Astrocyte of the spinal cord (primary cell): ENCODE measurements around the gene WDR55.
"Not testable (repeated sequence)": the region's sequence is repeated elsewhere in the genome, so short reads cannot be mapped to it uniquely, and the experiment has no call there.

Experiments used
- DNase-seq: peaks from one replicate; pipeline ENCODE4 v3.0.0; 2011; ENCODE audit warnings: low read depth, low spot score
- H3K4me3 ChIP-seq: 2 replicates; pipeline ENCODE4 v1.5.1; 2011; ENCODE audit warnings: low read depth, mild to moderate bottlenecking, low read length, moderate library complexity
- CTCF ChIP-seq: IDR thresholded peaks from 2 replicates; pipeline ENCODE4 v1.5.1; 2012; ENCODE audit warnings: low read depth, mild to moderate bottlenecking, low read length, inconsistent platforms
- in situ Hi-C: cut with HindIII; loops from 2 replicates; pipeline ENCODE4 v1.10.0; 2017; ENCODE audit warnings: low sequenced_read_pairs

The WDR55 gene

GRCh38 chr5:140635291-140636257 is 29.1 kb upstream of the WDR55 start:
- no peak for TF ChIP-seq CTCF
- in situ Hi-C loops, result no loop called here
- no peak overlapping the region for H3K4me3 ChIP-seq
- no peak for DNase-seq

- no peak for DNase-seq
- no peak for TF ChIP-seq CTCF
- H3K4me3 ChIP-seq, result no peak overlapping the region
- in situ Hi-C loops, result no loop called here
These were observed 27.2 kb upstream of the WDR55 start for GRCh38 chr5:140637371-140638100.

GRCh38 chr5:140638898-140639147 is 25.9 kb upstream of the WDR55 start:
- in situ Hi-C loops, DNase-seq: not testable (repeated sequence)
- H3K4me3 ChIP-seq, result peak overlapping the region; percentile 47

- in situ Hi-C loops, result no loop called here
- peak; percentile 93 for DNase-seq
- peak within 1 kb of the TSS; percentile 73 for H3K4me3 ChIP-seq
- peak; percentile 47 for TF ChIP-seq CTCF
These were observed 25.3 kb upstream of the WDR55 start, which contains the start of gene TMCO6 for GRCh38 chr5:140639148-140639981. TMCO6 (plus strand) TSS chr5:140639451; CDS start chr5:140639528, 77 bp downstream.

GRCh38 chr5:140641716-140642115 is 23.0 kb upstream of the WDR55 start:
- in situ Hi-C loops, result no loop called here
- no peak for DNase-seq
- no peak overlapping the region for H3K4me3 ChIP-seq
- TF ChIP-seq CTCF, result no peak

- in situ Hi-C loops, result no loop called here
- DNase-seq, result peak; percentile 75
- H3K4me3 ChIP-seq, result no peak overlapping the region
- no peak for TF ChIP-seq CTCF
These were observed 22.0 kb upstream of the WDR55 start for GRCh38 chr5:140642718-140643117.
